Chondrocyte (in vitro differentiated cells): ENCODE results near the gene RRP1. TPM values are rescaled to one million over a fixed set of nuclear protein-coding genes. Genes with fewer than 3 reads are reported as not detected.

Source experiments
- DNase-seq: peaks from one replicate; pipeline ENCODE4 v3.0.0; 2021; ENCODE audit warnings: mixed read lengths, low spot score
- H3K27ac Mint-ChIP-seq: one replicate; pipeline ENCODE4 v1.8.0; 2021; ENCODE audit warnings: mild to moderate bottlenecking, moderate library complexity, mixed read lengths; ENCODE audit not compliant: unreplicated experiment
- H3K27me3 Mint-ChIP-seq: 2 replicates; pipeline ENCODE4 v1.8.0; 2021; ENCODE audit warnings: low read depth, mixed read lengths
- H3K36me3 Mint-ChIP-seq: 2 replicates; pipeline ENCODE4 v1.8.0; 2021; ENCODE audit warnings: low read depth, mixed read lengths
- H3K4me1 Mint-ChIP-seq: 2 replicates; pipeline ENCODE4 v1.8.0; 2021; ENCODE audit warnings: low read depth, mild to moderate bottlenecking, mixed read lengths
- H3K4me3 Mint-ChIP-seq: one replicate; pipeline ENCODE4 v1.8.0; 2021; ENCODE audit warnings: mild to moderate bottlenecking, moderate library complexity, mixed read lengths; ENCODE audit not compliant: unreplicated experiment
- H3K9me3 Mint-ChIP-seq: 2 replicates; pipeline ENCODE4 v1.8.0; 2021; ENCODE audit warnings: low read depth, mixed read lengths
- CTCF ChIP-seq: fragments of 200-600 bp; sonication (generic); IDR thresholded peaks from 2 replicates; pipeline ENCODE4 v1.5.0; 2021; ENCODE audit warnings: antibody characterized with exemption, mild to moderate bottlenecking, moderate library complexity
- total RNA-seq: library from RNA; stranded (reverse); gene quantifications from 3 replicates; pipeline ENCODE4 v1.2.1, GENCODE V29; 2021

Gene RRP1
- total RNA-seq, 1 donor from 2014 or later: 19.2 TPM

- no peak for TF ChIP-seq CTCF
- H3K9me3 Mint-ChIP-seq: no peaks in the 10 kb centered on the region
- H3K4me3 Mint-ChIP-seq: no peak overlapping the region
- H3K36me3 Mint-ChIP-seq: no peaks in the 10 kb centered on the region
- no peaks in the 10 kb centered on the region for H3K27me3 Mint-ChIP-seq
- H3K4me1 Mint-ChIP-seq: peaks cover 8% of the 10 kb centered on the region
- no peak for DNase-seq
- H3K27ac Mint-ChIP-seq: no peak overlapping the region
Observed at GRCh38 chr21:43783098-43783700, 6.2 kb upstream of the RRP1 start.

GRCh38 chr21:43785134-43785533 lies 4.2 kb upstream of the RRP1 start:
- no peaks in the 10 kb centered on the region for H3K27me3 Mint-ChIP-seq
- TF ChIP-seq CTCF: no peak
- no peaks in the 10 kb centered on the region for H3K9me3 Mint-ChIP-seq
- H3K36me3 Mint-ChIP-seq: no peaks in the 10 kb centered on the region
- no peak for DNase-seq
- peaks cover 4% of the 10 kb centered on the region for H3K4me1 Mint-ChIP-seq
- no peak overlapping the region for H3K27ac Mint-ChIP-seq
- no peak overlapping the region for H3K4me3 Mint-ChIP-seq

- no peaks in the 10 kb centered on the region for H3K27me3 Mint-ChIP-seq
- no peak for DNase-seq
- no peak for TF ChIP-seq CTCF
- peaks cover 12% of the 10 kb centered on the region for H3K4me1 Mint-ChIP-seq
- H3K36me3 Mint-ChIP-seq: peaks cover 1% of the 10 kb centered on the region
- H3K9me3 Mint-ChIP-seq: no peaks in the 10 kb centered on the region
- no peak overlapping the region for H3K4me3 Mint-ChIP-seq
- no peak overlapping the region for H3K27ac Mint-ChIP-seq
Observed at GRCh38 chr21:43786300-43786806, 3.0 kb upstream of the RRP1 start.

GRCh38 chr21:43786807-43787440 lies 2.5 kb upstream of the RRP1 start:
- Mint-ChIP-seq H3K4me3 (no peak overlapping the region), H3K4me1 (peaks cover 14% of the 10 kb centered on the region), H3K9me3 (no peaks in the 10 kb centered on the region), H3K27ac (no peak overlapping the region), H3K36me3 (peaks cover 1% of the 10 kb centered on the region), H3K27me3 (no peaks in the 10 kb centered on the region)
- DNase-seq: no peak
- no peak for TF ChIP-seq CTCF

- TF ChIP-seq CTCF: no peak
- Mint-ChIP-seq H3K36me3 (peaks cover 14% of the 10 kb centered on the region), H3K27ac (peak overlapping the region; percentile 84), H3K4me3 (peak overlapping the region; percentile 87), H3K27me3 (no peaks in the 10 kb centered on the region), H3K9me3 (no peaks in the 10 kb centered on the region), H3K4me1 (peaks cover 17% of the 10 kb centered on the region)
- DNase-seq: no peak
Observed at GRCh38 chr21:43790010-43790524, 690 bp downstream of the RRP1 start.
